ENCODE results near the gene SLAMF1.

- TF ChIP-seq, protein P1, sequence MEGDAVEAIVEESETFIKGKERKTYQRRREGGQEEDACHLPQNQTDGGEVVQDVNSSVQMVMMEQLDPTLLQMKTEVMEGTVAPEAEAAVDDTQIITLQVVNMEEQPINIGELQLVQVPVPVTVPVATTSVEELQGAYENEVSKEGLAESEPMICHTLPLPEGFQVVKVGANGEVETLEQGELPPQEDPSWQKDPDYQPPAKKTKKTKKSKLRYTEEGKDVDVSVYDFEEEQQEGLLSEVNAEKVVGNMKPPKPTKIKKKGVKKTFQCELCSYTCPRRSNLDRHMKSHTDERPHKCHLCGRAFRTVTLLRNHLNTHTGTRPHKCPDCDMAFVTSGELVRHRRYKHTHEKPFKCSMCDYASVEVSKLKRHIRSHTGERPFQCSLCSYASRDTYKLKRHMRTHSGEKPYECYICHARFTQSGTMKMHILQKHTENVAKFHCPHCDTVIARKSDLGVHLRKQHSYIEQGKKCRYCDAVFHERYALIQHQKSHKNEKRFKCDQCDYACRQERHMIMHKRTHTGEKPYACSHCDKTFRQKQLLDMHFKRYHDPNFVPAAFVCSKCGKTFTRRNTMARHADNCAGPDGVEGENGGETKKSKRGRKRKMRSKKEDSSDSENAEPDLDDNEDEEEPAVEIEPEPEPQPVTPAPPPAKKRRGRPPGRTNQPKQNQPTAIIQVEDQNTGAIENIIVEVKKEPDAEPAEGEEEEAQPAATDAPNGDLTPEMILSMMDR (IDR thresholded peaks at IDR 0.05), result no peak
- TF ChIP-seq POLR2A (IDR thresholded peaks at IDR 0.05), result no peak
These were observed 78.8 kb downstream of the SLAMF1 start for GRCh38 chr1:160567858-160568682.

All from upper lobe of left lung (tissue), 4 donors.